COR-L47 (cell line): ENCODE measurements around the gene GALNT15.

Experiments used
- DNase-seq: peaks from one replicate; lab custom pipeline; 2025; lab: John Stamatoyannopoulos, UW

The GALNT15 gene, protein sequence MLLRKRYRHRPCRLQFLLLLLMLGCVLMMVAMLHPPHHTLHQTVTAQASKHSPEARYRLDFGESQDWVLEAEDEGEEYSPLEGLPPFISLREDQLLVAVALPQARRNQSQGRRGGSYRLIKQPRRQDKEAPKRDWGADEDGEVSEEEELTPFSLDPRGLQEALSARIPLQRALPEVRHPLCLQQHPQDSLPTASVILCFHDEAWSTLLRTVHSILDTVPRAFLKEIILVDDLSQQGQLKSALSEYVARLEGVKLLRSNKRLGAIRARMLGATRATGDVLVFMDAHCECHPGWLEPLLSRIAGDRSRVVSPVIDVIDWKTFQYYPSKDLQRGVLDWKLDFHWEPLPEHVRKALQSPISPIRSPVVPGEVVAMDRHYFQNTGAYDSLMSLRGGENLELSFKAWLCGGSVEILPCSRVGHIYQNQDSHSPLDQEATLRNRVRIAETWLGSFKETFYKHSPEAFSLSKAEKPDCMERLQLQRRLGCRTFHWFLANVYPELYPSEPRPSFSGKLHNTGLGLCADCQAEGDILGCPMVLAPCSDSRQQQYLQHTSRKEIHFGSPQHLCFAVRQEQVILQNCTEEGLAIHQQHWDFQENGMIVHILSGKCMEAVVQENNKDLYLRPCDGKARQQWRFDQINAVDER

GRCh38 chr3:16174389-16174788 lies at the start of gene GALNT15:
TSS of gene GALNT15 (plus strand) at chr3:16174680. CDS start at chr3:16175152, 472 bp downstream.
- DNase-seq, result no peak

GRCh38 chr3:16126634-16127033 lies 47.8 kb upstream of the GALNT15 start:
- DNase-seq, result no peak

DNA sequence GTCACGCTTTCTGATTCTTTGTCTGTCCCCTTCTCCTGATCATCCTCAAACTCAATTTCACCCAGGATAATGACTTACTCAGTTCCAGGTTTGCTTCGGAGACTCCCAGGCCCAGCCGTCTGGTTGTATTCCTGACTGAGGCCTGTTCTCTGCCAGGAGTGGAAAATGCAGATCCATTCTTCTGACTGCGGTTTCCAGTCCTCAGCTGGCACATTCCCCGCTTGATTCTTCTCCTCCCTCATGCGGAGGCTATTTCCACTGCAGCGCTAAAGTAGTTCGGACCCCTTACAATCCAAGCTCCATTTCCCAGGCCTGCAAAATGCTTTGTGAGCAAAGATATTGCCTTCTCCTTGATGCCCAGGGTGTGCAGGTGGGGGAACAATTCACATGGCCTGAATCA lies 47.2 kb upstream of the GALNT15 start:
- no peak for DNase-seq

GRCh38 chr3:16130066-16130465 lies 44.4 kb upstream of the GALNT15 start:
- no peak for DNase-seq

DNA sequence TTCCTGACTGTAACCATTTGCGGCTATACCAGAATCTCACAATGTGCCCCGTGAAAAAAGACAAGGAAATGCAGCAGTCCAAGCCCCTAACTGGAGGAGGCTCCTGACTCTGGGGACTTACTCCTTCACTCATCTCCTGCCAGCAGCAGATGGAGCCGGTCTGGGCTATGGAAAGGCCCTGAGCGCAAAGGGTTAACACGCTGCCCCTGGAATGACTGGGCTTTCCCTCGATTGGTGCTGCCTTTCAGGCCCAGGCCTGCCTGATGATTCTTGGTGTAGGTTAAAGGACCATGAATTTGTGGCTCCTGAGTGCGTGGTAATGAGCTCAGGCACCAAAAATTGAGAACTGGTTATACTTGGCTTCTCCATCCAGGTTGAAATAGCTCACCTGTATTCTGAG lies 42.3 kb upstream of the GALNT15 start:
- no peak for DNase-seq

DNA sequence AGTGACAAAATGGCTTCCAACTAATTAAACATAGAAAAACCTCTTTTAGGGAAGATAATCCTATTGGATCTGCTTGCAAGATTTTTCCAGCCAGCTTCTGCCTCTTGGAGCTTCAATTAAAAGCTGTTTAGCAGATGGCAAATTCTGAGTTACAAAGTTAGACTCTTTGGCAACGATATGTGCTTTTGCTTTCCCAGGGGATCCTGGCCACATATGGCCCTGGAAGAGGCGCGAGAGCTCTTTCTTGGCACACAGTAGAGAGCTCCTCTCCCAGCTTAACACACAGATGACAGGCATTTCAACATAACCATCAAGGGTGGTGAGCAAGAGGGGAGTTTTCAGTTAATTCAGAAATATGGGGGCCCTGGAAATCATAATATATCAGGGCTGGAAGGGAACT lies 41.6 kb upstream of the GALNT15 start:
- DNase-seq, result no peak

DNA sequence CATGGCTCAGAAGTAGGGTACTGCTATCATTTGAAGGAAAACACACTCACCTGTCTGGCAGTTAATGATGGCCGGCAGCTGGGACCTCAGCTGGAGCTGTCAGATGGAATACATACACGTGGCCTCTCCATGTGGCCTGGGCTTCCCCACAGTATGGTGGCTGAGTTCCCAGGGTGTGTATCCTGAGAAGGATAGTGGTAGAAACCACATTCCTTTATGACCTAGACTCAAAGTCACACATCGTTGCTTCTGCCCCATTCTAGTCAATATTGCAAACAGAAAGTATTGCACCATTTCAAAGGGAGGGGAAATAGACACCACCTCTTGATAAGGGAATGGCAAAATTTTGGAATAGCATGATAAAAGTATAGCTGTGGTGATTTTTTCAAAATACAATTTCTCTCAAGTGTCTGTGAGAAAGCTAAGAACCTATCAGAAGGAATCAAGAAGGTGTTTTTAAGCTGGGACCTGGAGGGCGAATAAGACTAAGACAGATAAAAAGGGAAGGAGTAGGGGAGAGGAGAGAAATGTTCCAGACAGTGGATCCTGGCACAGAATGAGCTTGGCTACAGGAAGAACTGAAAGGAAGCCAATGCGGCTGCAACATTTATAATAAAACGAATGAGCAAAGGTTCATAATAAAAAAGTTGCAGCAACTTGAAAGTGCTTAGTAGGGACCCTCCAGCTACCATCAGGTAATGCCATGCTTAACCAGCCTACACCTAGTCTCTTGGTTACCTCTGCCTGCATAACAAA lies 40.1 kb upstream of the GALNT15 start:
- no peak for DNase-seq

DNA sequence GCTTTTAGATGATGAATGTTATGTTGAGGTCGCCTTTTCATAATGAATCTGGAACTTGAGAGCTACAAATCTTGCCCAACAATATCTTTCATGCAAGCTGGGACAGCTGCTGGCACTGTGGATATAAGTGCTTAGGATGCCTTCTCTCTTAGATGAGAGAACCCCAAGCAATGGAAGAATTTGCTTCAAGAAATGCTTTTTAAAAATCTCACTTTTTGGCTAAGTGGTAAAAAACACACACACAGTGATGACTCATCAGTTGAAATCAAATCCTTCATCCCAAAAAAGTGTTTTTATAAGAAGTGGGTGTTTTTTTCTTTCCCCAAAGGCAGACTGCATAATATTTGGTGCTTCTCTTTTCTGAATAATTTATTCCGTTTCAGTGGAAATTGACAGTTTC lies 38.4 kb upstream of the GALNT15 start:
- DNase-seq, result no peak

DNA sequence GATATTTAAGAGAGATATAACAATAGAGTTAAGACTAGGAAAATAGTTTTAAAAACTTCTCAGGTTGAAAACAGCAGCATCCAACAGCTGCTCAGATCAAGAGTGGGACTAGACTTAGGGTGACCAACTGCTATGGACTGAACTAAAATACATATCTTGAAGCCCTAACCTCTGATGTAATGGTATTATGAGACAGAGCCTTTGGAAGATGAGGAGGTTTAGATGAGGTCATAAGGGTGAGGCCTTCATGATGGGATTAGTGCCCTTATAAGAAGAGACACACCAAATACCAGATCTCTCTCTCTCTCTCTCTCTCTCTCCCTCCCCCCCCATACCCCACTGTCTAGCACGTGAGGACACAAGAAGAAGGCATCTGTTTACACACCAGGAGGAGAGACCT lies 37.4 kb upstream of the GALNT15 start:
- no peak for DNase-seq

- DNase-seq, result no peak
Measured at GRCh38 chr3:16137977-16138376, 36.5 kb upstream of the GALNT15 start.

DNA sequence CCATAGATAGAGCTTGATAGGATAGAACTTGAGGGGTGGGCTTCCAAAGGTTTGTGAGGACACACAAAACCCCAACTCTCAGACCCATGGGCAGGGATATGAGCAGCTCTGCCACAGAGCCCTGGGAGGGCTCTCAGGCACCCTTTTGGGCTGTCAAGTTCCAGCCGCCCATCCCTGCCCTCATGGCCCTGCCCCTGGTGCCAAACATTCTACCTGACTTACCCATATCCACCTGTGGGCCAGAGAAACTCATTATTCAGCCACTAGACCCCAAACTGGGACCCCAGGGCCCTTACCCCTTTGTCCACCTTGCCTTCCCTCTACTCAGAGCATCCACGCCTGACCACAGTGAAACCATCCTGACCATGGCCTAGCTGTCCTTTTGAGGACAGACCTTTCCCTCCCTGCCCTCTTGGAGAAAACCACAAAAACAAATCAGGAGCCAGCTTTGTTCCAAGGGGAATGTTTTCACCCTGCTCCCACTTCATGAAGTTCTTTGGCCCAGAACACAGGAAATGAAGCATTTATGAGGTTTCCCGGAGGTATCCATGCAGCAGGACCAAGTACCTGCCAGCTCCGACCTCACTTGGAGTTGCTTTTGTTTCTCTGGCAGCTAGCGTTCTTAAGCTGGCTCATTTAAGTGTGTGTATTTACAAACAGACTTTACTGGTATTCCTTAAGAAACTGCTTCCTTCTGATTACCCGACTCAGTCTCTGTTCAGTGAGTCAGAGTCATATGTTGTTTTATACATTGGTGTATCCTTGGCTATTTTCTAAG lies 34.2 kb upstream of the GALNT15 start:
- DNase-seq, result no peak

- no peak for DNase-seq
Measured at GRCh38 chr3:16140894-16141285, 33.6 kb upstream of the GALNT15 start.

- no peak for DNase-seq
Measured at GRCh38 chr3:16142350-16143025, 32.0 kb upstream of the GALNT15 start.

GRCh38 chr3:16143861-16144447 lies 30.5 kb upstream of the GALNT15 start:
- no peak for DNase-seq

- no peak for DNase-seq
Measured at GRCh38 chr3:16145176-16145575, 29.3 kb upstream of the GALNT15 start.

GRCh38 chr3:16146015-16146730 lies 28.3 kb upstream of the GALNT15 start:
- DNase-seq, result no peak

DNA sequence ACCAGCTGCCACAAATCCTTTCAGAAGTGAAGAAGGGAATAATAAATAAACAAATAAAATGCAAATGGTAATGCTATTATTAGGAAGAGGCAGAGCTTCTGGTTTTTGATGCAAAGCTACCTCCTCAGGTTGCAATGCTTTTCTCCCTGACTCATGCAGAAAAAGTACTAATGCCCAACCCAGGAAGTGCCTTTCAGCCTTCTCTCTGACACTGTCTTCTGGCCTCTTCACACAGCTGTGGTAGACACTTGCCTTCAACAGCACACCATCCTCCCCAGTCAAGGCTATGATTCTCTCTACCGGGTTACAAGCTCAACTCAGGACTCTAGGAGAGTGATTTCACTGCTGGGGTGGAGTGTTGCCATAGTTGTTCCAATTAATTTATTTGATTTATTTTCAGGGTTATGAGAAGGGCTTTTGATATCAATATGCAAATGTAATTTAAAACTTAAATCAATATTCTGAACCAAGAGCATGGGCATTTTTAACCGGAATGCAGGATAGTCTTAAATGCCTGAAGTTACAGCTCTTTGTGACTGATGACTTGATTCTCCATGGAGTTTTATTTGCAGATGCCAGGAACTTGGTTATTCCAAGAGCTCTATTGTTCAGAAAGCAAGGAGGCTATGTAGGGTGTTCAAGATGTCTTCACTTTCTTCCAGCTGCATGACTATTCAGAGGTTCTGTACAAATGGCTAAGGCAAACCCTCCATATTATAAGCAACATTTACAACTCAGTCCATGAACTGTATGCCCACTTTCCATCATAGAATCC lies 27.1 kb upstream of the GALNT15 start:
- DNase-seq, result no peak

GRCh38 chr3:16148213-16148612 lies 26.3 kb upstream of the GALNT15 start:
- DNase-seq, result no peak

- DNase-seq, result peak; percentile 59
Measured at GRCh38 chr3:16148783-16149182, 25.7 kb upstream of the GALNT15 start.

GRCh38 chr3:16150285-16150684 lies 24.2 kb upstream of the GALNT15 start:
- no peak for DNase-seq
